ENCODE data around the gene PSENEN.
"Not testable (repeated sequence)": the region's sequence is repeated elsewhere in the genome, so short reads cannot be mapped to it uniquely, and the experiment has no call there.

The PSENEN gene

DNA sequence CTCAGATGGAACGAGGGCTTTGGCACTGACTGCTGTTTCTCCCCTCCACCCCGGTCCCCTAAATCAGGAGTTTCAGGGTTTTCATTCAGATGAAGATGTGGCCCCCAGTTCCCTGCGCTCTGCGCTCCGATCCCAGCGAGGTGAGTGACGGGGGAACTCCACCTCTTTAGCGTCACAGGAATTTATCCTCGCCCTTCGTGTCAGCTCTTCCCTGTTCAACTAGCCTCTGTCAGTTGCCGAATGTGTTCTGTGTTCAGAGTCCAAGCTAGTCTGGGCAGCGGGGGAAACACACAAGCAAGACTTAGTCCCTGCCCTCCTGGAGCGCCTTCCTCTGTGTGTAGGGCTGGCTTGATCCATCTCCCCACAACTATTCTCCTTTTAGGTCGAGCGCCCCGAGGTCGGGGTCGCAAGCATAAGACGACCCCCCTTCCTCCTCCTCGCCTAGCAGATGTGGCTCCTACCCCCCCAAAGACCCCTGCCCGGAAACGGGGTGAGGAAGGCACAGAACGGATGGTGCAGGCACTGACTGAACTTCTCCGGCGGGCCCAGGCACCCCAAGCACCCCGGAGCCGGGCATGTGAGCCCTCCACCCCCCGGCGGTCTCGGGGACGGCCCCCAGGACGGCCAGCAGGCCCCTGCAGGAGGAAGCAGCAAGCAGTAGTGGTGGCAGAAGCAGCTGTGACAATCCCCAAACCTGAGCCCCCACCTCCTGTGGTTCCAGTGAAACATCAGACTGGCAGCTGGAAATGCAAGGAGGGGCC, 25.9 kb upstream of the PSENEN start:
- no peak for DNase-seq

GRCh38 chr19:35720163-35720524, 25.3 kb upstream of the PSENEN start:
- DNase-seq = no peak

DNA sequence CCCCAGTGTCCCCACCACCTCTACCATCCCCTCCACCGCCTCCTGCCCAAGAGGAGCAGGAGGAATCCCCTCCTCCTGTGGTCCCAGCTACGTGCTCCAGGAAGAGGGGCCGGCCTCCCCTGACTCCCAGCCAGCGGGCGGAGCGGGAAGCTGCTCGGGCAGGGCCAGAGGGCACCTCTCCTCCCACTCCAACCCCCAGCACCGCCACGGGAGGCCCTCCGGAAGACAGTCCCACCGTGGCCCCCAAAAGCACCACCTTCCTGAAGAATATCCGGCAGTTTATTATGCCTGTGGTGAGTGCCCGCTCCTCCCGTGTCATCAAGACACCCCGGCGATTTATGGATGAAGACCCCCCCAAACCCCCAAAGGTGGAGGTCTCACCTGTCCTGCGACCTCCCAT, 24.8 kb upstream of the PSENEN start:
- peak; percentile 26 for DNase-seq

GRCh38 chr19:35721374-35721773, 24.1 kb upstream of the PSENEN start:
- peak; percentile 13 for DNase-seq

DNA sequence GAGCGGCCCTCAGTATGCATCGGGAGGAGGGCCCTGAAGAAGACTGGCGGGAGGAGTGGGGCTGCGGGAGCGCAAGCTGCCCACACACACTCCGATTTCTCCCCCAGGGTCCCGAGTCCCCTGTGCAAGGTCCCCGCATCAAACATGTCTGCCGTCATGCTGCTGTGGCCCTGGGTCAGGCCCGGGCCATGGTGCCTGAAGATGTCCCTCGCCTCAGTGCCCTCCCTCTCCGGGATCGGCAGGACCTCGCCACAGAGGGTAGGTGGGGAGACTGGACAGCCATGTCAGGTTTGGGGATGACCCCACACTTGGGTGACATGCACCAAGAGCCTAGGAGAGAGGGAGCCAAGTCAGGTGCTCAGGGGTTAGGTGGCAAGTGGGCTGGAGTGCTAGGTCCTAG, 23.0 kb upstream of the PSENEN start:
- peak; percentile 16 for DNase-seq

DNA sequence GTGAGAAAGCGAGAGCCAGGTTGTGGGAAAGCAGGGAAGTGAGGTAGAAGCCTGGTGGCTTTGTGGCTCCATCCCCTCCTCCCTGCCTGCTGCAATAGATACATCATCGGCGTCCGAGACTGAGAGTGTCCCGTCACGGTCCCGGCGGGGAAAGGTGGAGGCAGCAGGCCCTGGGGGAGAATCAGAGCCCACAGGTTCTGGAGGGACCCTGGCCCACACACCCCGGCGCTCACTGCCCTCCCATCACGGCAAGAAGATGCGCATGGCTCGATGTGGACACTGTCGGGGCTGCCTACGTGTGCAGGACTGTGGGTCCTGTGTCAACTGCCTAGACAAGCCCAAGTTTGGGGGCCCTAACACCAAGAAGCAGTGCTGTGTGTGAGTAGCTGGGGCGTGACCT, 22.6 kb upstream of the PSENEN start:
- DNase-seq = peak; percentile 8

GRCh38 chr19:35723671-35724070, 21.8 kb upstream of the PSENEN start:
- no peak for DNase-seq

DNA sequence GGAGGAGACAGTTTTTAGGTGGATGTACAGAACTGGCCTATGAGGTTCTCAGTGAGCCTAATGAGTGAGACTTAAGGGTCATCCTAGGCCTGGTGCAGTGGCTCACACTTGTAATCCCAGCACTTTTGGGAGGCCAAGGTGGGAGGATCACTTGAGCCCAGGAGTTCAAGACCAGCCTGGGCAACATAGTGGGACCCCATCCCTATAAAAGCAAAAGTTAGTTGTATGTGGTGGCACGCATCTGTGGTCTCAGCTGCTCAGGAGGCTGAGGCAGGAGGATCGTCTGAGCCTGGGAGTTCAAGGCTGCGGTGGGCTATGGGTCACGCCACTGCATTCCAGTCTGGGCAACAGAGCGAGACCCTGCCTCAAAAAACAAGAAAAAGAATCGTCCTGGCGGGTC, 21.3 kb upstream of the PSENEN start:
- not testable (repeated sequence) for DNase-seq

GRCh38 chr19:35724560-35724959, 20.9 kb upstream of the PSENEN start:
- peak; percentile 14 for DNase-seq

DNA sequence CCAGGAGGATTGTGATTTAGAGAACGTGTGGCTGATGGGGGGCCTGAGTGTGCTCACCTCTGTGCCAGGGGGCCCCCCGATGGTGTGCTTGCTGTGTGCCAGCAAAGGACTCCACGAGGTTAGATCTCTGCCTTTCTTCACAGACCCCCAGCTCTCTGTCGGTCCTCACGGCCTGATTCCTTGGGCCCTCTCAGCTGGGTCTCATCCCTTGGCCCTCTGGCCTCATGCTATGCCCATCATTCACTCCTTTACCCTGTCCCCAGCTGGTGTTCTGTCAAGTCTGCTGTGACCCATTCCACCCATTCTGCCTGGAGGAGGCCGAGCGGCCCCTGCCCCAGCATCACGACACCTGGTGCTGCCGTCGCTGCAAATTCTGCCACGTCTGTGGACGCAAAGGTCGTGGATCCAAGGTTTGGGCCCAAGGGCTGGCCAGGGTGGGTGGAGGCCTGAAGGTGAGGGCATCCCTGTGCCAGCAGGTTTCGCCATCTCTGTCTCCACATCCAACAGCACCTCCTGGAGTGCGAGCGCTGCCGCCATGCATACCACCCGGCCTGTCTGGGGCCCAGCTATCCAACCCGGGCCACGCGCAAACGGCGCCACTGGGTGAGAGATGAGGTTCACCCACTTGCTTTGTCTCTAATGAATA, 20.1 kb upstream of the PSENEN start:
- DNase-seq = no peak

DNA sequence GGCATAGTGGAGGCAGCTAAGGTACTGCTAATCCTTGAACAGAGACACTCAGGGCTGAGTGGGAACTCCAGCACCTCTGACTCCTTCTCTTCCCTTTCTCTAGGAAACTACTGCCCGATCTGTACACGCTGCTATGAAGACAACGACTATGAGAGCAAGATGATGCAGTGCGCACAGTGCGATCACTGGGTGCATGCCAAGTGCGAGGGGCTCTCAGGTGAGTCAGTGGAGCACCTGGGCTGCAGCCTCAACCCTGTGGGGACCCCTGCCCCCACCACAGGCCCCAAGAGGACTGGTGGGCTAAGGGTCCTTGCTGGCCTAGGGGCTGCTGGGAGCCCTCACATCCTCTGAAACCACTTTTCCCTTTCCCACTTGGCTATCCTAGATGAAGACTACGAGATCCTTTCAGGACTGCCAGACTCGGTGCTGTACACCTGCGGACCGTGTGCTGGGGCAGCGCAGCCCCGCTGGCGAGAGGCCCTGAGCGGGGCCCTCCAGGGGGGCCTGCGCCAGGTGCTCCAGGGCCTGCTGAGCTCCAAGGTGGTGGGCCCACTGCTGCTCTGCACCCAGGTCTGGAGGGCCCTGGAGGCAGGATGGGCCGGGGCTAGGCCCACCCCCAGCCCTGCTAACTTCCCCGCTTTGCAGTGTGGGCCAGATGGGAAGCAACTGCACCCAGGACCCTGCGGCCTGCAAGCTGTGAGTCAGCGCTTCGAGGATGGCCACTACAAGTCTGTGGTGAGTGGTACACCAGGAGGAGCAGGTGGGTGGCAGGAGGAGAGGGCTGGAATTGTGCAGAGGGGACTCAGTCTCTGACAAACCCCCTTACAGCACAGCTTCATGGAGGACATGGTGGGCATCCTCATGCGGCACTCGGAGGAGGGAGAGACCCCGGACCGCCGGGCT, 18.1 kb upstream of the PSENEN start:
- DNase-seq = no peak

DNA sequence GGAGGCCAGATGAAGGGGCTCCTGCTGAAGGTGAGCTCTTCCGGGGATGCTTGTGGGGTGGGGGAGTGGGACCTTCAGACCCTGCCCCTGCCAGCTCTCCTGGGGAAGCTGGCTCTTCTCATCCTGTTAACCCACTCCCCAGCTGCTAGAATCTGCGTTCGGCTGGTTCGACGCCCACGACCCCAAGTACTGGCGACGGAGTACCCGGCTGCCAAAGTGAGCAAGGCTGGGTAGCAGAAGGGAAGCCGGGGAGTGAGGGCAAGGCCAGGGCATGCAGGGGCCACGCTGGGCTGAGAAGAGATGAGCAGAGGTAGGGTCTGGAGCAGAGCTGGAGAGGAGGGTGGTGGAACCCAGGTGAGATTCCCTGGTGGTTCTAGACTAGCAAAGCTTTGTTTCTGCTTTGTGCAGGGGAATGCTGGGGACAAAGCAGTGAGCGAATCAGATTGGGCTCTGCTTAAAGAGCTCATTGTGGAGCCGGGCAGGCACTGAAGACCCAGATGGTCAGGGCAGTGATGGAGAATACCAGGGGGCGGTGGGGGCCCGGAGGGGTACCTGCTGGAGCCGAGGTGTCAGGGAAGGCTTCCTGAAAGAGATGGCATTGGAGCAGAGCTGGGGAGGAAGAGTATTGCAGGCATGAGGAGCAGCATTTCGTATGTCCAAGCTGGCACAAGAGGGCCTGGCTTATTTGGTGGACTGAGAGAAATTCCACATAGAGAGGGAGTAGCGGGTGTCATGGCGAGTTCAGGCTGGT, 17.3 kb upstream of the PSENEN start:
- DNase-seq = no peak

DNA sequence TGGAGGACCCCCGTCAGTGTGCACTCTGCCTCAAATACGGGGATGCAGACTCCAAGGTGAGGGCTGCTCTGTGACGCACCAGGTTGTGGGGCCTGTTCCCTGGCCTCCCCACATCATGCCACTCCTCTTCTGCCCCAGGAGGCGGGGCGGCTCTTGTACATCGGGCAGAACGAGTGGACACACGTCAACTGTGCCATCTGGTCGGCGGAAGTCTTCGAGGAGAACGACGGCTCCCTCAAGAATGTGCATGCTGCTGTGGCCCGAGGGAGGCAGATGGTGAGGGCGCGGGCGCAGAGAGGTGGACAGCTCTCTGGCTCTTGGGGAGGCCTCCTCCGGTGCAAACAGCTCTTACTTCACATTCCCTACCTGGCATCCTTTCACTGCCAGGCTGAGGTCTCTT, 16.4 kb upstream of the PSENEN start:
- no peak for DNase-seq

GRCh38 chr19:35729763-35730162, 15.7 kb upstream of the PSENEN start:
- no peak for DNase-seq

DNA sequence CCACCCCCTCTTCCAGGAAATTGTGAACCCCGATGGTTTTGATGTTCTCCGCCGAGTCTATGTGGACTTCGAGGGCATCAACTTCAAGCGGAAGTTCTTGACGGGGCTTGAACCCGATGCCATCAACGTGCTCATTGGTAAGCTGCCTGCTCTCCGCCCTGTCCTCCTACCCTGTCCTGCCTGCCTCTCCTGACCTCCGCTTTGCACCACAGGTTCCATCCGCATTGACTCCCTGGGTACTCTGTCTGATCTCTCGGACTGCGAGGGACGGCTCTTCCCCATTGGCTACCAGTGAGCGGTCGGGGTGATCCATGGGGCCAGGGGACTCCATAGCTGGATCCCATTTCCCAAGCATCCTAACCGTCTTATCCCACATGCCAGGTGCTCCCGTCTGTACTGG, 15.1 kb upstream of the PSENEN start:
- DNase-seq = no peak

- no peak for DNase-seq
Observed at GRCh38 chr19:35731353-35731752, 14.1 kb upstream of the PSENEN start.

DNA sequence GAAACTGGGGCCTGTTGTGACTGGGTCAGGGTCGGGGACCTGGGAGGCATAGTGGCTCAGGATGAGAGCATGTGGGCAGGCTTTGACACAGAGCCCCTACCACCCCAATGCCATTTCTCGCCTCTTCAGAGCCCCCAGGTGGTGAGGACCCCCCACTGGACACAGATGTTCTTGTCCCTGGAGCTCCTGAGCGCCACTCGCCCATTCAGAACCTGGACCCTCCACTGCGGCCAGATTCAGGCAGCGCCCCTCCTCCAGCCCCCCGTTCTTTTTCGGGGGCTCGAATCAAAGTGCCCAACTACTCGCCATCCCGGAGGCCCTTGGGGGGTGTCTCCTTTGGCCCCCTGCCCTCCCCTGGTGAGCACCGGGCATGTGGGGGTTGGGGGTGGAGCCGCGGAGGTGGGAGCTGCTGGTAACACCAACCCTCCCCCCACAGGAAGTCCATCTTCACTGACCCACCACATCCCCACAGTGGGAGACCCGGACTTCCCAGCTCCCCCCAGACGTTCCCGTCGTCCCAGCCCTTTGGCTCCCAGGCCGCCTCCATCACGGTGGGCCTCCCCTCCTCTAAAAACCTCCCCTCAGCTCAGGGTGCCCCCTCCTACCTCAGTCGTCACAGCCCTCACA, 13.6 kb upstream of the PSENEN start:
- no peak for DNase-seq

GRCh38 chr19:35732540-35733179, 12.8 kb upstream of the PSENEN start:
- DNase-seq = no peak

DNA sequence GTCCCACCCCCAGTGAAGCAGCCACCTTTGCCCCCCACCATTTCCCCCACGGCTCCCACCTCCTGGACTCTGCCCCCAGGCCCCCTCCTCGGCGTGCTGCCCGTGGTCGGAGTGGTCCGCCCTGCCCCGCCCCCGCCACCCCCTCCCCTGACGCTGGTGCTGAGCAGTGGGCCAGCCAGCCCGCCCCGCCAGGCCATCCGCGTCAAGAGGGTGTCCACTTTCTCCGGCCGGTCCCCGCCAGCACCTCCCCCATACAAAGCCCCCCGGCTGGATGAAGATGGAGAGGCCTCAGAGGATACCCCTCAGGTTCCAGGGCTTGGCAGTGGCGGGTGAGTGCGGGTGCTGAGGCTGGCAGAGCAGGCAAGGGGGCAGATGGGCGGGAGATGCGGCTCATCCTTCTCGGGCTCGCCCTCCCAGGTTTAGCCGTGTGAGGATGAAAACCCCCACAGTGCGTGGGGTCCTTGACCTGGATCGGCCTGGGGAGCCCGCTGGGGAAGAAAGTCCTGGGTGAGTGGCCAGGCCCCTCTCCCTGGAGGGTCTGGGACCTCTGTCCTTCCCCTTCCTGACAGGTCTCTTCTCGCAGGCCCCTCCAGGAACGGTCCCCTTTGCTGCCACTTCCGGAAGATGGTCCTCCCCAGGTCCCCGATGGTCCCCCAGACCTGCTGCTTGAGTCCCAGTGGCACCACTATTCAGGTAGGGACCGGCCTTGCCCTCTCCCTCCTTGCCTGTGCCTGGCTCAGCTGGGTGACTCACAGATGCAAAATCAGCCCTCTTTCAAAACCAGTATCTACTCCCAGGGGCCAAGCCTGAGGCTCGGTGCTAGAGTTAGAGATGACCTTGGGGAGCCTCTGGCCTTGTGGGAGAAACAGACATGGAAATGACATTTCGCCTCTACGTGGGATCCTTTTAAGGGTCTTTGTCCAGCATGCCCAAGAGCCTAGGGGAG, 12.0 kb upstream of the PSENEN start:
- no peak for DNase-seq

DNA sequence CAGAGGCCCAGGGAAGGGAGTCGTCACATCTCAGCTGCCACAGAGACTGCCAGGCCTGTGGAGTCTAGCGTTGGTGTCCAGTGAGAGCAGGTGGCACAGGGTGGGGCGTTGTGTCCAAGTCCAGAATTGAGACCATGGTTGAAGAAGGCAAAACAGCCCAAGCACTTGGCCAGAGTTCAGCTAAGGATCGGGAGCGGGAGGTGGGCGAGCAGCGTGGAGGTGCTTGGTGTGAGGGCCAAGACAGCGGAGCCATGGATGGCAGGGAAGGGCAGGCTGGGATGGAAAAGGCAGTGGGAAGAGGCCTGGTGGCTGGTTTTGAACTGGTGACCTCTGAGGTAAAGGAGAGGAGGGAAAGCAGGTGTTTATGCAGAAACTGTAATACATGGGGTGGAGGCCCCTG, 11.2 kb upstream of the PSENEN start:
- no peak for DNase-seq

DNA sequence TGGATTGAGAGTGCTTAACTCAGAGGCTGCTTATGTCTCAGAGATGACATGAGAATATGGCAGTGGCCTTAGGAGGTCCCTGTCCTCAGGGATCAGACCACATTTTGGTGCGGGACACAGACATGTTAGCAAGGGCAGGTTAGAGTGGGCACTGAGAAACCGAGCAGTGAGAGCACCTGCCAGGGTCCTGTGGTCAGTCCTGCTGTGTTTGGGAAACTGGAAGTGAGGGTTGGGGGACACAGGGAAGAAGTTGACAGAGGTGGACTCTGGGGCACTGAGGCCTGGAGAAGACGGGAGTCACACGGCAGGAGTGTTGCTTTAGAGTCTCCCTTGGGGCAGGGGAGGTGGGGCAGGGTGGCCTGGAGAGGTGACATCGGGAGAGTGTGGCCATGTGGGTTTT, 10.6 kb upstream of the PSENEN start:
- no peak for DNase-seq

Data from femur (tissue), 1 donor.